ENCODE results near the gene MAP3K4. TPM values are rescaled to one million over a fixed set of nuclear protein-coding genes. Genes with fewer than 3 reads are reported as not detected.

The MAP3K4 gene
- polyA plus RNA-seq, 1 donor from 2014 or later = 31.0 TPM

DNA sequence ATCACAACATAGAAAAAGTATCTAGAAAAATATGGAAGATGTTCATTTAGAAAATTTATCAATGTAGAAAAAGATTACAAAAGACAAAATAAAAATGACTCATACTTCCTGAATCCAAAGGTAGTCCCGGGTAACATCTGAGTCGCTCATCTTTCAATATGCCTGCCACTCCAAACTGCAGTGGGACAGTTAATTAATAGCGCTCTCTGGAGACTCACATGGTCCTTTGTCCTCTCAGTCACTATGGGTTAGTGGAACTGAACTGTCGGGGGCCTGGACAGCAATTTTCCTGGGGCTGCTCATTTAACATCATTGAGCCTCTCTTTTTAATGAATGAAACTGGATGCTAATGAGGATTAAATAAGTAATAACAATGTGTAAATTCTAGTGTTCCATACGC lies 103.4 kb downstream of the MAP3K4 start:
- Histone ChIP-seq H3K9ac (ENCODE audit: low read length) (no peak overlapping the region), H3K4me2 (ENCODE audit: low read length) (no peak overlapping the region), H3K27ac (ENCODE audit: low read length) (no peak overlapping the region), H3K27me3 (ENCODE audit: insufficient read depth, low read depth, low read length) (no peaks in the 10 kb centered on the region), H3F3A (ENCODE audit: insufficient read depth, low read length, poor library complexity, severe bottlenecking) (no peaks in the 10 kb centered on the region), H3K79me2 (replicated peaks; ENCODE audit: insufficient read depth, low read length) (no peaks in the 10 kb centered on the region), H3K9me3 (ENCODE audit: low read length) (no peaks in the 10 kb centered on the region), H3K36me3 (ENCODE audit: insufficient read depth, low read length) (peaks cover 4% of the 10 kb centered on the region), H4K20me1 (ENCODE audit: insufficient read depth) (no peaks in the 10 kb centered on the region), H3K4me3 (ENCODE audit: low read length) (no peak overlapping the region), H3K9me2 (ENCODE audit: insufficient read depth, low read length) (no peaks in the 10 kb centered on the region), H2AFZ (ENCODE audit: low read depth, low read length) (no peak overlapping the region)
- TF ChIP-seq, protein P1, sequence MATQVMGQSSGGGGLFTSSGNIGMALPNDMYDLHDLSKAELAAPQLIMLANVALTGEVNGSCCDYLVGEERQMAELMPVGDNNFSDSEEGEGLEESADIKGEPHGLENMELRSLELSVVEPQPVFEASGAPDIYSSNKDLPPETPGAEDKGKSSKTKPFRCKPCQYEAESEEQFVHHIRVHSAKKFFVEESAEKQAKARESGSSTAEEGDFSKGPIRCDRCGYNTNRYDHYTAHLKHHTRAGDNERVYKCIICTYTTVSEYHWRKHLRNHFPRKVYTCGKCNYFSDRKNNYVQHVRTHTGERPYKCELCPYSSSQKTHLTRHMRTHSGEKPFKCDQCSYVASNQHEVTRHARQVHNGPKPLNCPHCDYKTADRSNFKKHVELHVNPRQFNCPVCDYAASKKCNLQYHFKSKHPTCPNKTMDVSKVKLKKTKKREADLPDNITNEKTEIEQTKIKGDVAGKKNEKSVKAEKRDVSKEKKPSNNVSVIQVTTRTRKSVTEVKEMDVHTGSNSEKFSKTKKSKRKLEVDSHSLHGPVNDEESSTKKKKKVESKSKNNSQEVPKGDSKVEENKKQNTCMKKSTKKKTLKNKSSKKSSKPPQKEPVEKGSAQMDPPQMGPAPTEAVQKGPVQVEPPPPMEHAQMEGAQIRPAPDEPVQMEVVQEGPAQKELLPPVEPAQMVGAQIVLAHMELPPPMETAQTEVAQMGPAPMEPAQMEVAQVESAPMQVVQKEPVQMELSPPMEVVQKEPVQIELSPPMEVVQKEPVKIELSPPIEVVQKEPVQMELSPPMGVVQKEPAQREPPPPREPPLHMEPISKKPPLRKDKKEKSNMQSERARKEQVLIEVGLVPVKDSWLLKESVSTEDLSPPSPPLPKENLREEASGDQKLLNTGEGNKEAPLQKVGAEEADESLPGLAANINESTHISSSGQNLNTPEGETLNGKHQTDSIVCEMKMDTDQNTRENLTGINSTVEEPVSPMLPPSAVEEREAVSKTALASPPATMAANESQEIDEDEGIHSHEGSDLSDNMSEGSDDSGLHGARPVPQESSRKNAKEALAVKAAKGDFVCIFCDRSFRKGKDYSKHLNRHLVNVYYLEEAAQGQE (IDR thresholded peaks at IDR 0.05; ENCODE audit: borderline replicate concordance) = no peak
- no peak for TF ChIP-seq POLR2AphosphoS5 (IDR thresholded peaks at IDR 0.05)
- TF ChIP-seq MXI1 (conservative IDR thresholded peaks at IDR 0.05; ENCODE audit: poor library complexity, severe bottlenecking) = no peak
- no peak for TF ChIP-seq EZH2 (IDR thresholded peaks at IDR 0.05; ENCODE audit: borderline replicate concordance, insufficient read depth, low read length, poor library complexity, severe bottlenecking)
- TF ChIP-seq EP300 (conservative IDR thresholded peaks at IDR 0.05; ENCODE audit: poor library complexity, severe bottlenecking) = no peak
- no peak for TF ChIP-seq SMC3 (conservative IDR thresholded peaks at IDR 0.05; ENCODE audit: poor library complexity)
- TF ChIP-seq RAD21 (conservative IDR thresholded peaks at IDR 0.05) = no peak
- TF ChIP-seq, protein P2, sequence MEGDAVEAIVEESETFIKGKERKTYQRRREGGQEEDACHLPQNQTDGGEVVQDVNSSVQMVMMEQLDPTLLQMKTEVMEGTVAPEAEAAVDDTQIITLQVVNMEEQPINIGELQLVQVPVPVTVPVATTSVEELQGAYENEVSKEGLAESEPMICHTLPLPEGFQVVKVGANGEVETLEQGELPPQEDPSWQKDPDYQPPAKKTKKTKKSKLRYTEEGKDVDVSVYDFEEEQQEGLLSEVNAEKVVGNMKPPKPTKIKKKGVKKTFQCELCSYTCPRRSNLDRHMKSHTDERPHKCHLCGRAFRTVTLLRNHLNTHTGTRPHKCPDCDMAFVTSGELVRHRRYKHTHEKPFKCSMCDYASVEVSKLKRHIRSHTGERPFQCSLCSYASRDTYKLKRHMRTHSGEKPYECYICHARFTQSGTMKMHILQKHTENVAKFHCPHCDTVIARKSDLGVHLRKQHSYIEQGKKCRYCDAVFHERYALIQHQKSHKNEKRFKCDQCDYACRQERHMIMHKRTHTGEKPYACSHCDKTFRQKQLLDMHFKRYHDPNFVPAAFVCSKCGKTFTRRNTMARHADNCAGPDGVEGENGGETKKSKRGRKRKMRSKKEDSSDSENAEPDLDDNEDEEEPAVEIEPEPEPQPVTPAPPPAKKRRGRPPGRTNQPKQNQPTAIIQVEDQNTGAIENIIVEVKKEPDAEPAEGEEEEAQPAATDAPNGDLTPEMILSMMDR (IDR thresholded peaks at IDR 0.05; ENCODE audit: poor library complexity, severe bottlenecking) = no peak
- no peak for TF ChIP-seq TAF1 (IDR thresholded peaks at IDR 0.05; ENCODE audit: low read depth)

DNA sequence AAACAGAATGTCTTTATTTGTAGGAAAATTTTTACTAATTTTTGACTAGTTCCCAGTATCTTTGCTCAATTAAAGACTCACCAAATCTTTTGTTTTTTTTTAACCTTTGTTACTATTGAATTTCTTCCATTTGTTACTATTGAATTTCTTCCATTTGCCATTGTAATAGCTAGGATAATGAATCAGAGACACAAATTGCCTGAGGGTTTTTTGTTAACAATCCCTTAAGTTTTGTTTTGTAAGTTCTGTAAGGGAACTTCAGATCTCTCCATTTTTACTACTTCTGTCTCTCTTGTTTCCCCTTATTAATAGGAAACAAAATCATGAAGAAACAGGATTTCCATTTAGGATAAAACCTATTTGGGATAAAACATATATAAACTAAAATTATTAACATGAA lies 104.3 kb downstream of the MAP3K4 start:
- no peaks in the 10 kb centered on the region for H4K20me1 ChIP-seq (ENCODE audit: insufficient read depth)
- no peak overlapping the region for H3K27ac ChIP-seq (ENCODE audit: low read length)
- H3K36me3 ChIP-seq (ENCODE audit: insufficient read depth, low read length) = peaks cover 4% of the 10 kb centered on the region
- no peak overlapping the region for H3K9ac ChIP-seq (ENCODE audit: low read length)
- H3K9me2 ChIP-seq (ENCODE audit: insufficient read depth, low read length) = no peaks in the 10 kb centered on the region
- no peak overlapping the region for H3K4me2 ChIP-seq (ENCODE audit: low read length)
- TF ChIP-seq MXI1 (conservative IDR thresholded peaks at IDR 0.05; ENCODE audit: poor library complexity, severe bottlenecking) (no peak), EZH2 (IDR thresholded peaks at IDR 0.05; ENCODE audit: borderline replicate concordance, insufficient read depth, low read length, poor library complexity, severe bottlenecking) (no peak), SMC3 (conservative IDR thresholded peaks at IDR 0.05; ENCODE audit: poor library complexity) (no peak), TAF1 (IDR thresholded peaks at IDR 0.05; ENCODE audit: low read depth) (no peak), RAD21 (conservative IDR thresholded peaks at IDR 0.05) (no peak), EP300 (conservative IDR thresholded peaks at IDR 0.05; ENCODE audit: poor library complexity, severe bottlenecking) (no peak)
- TF ChIP-seq, protein P2 (IDR thresholded peaks at IDR 0.05; ENCODE audit: poor library complexity, severe bottlenecking) = no peak
- TF ChIP-seq, protein P1 (IDR thresholded peaks at IDR 0.05; ENCODE audit: borderline replicate concordance) = no peak
- H3K4me3 ChIP-seq (ENCODE audit: low read length) = no peak overlapping the region
- H3K79me2 ChIP-seq (replicated peaks; ENCODE audit: insufficient read depth, low read length) = no peaks in the 10 kb centered on the region
- no peaks in the 10 kb centered on the region for H3K27me3 ChIP-seq (ENCODE audit: insufficient read depth, low read depth, low read length)
- H3F3A ChIP-seq (ENCODE audit: insufficient read depth, low read length, poor library complexity, severe bottlenecking) = no peaks in the 10 kb centered on the region
- H2AFZ ChIP-seq (ENCODE audit: low read depth, low read length) = no peak overlapping the region
- H3K9me3 ChIP-seq (ENCODE audit: low read length) = no peaks in the 10 kb centered on the region
